NOMO-1 treated with DMSO at 0.1 percent for 48 hours (cell line): ENCODE results near the gene SRRM2.

Experiments used
- DNase-seq: peaks from one replicate; lab custom pipeline; 2025; ENCODE audit not compliant: unreplicated experiment; lab: John Stamatoyannopoulos, UW

The SRRM2 gene

DNA sequence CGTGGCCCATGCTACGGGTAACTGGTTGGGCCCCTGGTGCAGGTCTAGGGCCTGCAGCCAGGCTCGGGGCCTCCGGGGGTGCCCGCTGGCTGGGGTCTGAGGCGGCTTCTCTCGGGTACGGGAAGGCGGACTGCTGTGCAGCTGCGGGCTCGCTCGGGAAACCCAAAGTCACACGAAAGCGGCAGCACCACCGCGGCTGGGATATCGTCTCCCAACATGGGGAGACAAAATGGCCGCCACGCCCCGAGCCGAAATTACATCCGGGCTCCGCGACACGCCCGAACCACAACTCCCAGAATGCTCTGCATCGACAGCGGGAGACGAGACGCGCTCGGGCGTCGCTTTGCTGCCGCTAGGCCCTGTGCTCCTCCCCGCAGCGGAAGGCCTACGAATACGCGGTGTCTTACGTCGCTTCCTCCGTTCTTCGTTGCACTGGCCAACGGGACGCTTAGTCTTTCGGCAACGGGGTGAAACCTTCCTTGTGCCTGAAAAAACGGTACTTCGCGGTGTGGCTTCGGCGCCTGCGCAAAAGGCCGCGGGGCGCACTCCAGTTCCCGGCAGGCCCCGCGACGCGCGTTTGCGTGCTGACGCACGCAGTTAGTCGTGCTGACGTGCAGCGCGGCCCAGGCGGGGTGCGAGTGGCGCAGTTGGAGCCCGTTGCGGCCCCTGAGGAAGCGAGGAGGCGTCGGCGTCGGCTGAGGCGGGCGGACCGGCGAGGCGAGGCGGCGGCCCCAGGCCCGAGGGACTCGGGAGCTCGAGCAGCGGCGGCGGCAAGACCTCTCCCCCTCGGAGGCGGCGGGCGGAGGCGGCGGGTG is at the start of gene SRRM2:
Gene SRRM2, plus strand, starts transcription at position 604 of the 815 bp plus-strand sequence. CDS start 3,727 bp downstream, outside the sequence.
- DNase-seq = peak; percentile 96

DNA sequence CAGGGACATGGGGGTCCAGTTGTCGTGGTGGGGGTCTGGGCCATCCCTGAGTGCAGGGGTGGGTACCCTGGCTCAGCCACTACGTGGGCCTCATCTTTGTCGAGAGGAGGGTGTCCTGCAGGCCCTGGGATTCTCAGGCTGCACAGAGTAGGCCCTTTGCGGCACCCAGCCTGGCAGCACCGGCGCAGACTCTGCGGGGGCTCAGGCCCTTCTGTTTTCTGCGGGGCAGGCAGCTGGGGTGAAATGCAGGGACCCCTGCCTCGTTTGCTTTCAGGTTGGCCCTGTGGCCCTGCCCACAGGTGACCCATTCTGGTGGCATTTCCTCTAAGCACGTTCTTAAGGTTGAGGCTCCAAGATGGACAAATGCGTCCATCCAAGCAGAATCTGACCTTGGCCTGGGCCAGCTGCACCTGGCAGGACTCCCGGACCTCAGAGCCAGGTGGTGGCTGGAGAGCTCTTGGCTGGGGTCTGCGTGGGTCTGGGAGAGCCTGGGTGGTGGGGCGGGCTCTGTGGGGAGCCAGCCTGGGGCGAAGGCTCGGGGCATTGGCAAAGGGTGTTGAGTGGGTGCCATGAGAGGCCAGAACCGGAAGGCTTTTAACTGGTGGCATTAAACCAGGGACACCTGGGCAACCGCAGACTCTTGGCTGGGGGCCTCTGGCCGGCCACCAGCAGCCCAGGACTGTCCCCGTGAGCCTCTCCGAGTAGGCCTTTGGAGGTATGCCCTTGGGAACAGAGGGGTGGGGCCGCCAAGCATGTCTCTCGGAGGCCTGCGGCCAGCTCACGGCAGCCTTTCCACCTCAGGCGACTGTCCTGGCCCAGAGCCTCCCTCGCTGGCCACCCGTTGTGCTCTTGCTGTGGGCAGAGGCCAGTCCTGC is 49.3 kb upstream of the SRRM2 start:
- DNase-seq = no peak

- no peak for DNase-seq
These were observed 48.1 kb upstream of the SRRM2 start for GRCh38 chr16:2704166-2704982.

- no peak for DNase-seq
These were observed 47.5 kb upstream of the SRRM2 start for GRCh38 chr16:2704983-2705275.

DNA sequence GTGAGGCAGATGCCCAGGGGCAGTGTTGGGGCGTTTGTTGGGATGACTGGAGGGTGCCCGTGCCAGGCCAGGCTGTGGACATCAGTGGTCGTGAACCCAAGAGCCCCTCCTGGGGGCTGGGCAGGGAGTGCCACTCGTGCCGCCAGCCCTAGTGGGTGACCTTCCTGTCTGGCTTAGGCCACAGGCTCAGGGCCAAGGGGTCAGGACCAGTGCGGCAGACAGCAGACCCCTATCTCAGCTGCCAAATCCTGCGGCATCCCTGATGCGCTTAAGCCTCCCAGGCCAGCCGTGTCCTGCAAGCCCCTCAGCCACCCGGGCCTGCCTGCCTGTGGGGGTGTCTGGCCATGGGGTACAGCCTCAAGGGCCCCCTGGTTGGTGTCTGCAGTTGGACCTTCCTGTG is 47.1 kb upstream of the SRRM2 start:
- DNase-seq = no peak

DNA sequence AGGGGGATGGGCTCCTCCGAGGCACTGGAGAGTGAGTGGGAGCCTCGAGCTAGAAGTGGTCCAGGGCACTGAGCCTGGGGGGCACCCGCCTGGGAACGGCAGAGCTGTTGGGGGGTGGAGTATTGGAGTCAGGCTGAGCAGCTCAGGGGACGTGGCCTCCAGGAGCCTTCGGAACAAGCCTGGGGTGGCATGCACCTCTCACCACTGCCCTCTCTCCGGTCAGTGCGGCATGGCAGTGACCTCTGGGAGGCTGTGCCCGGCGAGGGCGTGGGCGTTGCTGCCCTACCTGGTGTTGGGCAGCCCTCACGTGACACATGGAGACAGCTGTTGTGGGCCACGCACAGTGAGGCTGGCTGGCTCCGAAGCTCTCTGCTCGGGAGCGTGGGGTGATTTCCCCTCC is 46.4 kb upstream of the SRRM2 start:
- no peak for DNase-seq

- DNase-seq = no peak
These were observed 45.7 kb upstream of the SRRM2 start for GRCh38 chr16:2706611-2707311.

GRCh38 chr16:2707368-2708289 is 44.8 kb upstream of the SRRM2 start:
- DNase-seq = no peak

DNA sequence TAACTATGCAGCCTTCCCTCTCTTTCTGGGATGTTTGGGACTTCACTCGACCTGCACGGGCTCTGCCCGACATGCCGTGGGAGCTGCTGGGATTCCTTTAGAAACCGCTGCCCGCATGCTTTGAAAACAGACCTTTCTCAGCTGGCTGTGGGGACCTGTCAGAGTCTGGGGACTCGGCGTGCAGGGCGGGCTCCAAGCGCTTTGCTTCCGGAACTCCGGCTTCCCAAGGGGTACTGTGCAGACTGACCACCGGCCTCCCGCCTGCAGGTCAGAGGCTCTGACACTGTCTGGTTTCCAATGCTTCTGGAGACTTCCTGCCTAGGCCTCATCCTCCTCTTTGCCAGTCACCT is 44.2 kb upstream of the SRRM2 start:
- no peak for DNase-seq

GRCh38 chr16:2708955-2709587 is 43.4 kb upstream of the SRRM2 start:
- no peak for DNase-seq

DNA sequence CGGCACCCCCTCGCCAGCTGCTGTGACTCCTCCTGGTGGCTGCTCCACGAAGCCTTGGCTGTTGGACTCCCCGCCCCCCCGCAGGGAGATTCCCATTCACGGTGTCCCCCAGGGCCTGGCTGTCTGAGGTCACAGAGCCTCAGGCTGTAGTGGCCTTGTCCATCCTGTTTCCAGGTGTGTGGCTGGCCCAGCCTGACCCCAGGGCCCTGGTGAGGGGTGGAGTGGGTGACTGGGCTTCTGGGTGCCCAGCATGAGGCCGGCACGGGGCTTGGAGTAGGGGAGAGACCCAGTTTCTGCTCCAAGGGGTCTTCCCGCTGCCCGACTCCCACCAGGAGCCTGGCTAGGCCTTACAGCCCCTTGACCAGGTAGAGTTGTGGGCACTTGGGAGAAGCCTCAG is 42.9 kb upstream of the SRRM2 start:
- DNase-seq = no peak

- no peak for DNase-seq
These were observed 42.3 kb upstream of the SRRM2 start for GRCh38 chr16:2710021-2710710.

GRCh38 chr16:2710711-2711231 is 41.7 kb upstream of the SRRM2 start:
- DNase-seq = no peak

- no peak for DNase-seq
These were observed 40.9 kb upstream of the SRRM2 start for GRCh38 chr16:2711370-2712062.

DNA sequence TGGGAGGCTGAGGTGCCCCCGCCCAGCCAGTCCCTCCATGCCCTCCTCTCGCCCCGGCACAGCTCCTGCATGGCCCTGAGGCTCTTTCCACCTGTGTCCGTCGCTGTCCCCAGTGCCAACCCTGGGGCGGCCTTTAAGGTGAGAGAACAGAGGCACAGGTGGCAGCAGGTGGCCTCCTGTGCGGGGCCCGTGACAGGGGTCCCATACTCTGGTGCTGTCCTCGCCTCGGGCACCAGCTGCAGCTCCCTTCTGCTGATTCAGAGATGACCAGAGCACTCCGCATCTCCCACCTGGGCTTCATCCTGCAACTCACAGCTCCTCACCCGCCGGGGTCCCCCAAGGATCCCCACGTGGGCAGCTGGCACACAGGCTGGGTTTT is 40.4 kb upstream of the SRRM2 start:
- no peak for DNase-seq

GRCh38 chr16:2712546-2712945 is 39.9 kb upstream of the SRRM2 start:
- DNase-seq = no peak

DNA sequence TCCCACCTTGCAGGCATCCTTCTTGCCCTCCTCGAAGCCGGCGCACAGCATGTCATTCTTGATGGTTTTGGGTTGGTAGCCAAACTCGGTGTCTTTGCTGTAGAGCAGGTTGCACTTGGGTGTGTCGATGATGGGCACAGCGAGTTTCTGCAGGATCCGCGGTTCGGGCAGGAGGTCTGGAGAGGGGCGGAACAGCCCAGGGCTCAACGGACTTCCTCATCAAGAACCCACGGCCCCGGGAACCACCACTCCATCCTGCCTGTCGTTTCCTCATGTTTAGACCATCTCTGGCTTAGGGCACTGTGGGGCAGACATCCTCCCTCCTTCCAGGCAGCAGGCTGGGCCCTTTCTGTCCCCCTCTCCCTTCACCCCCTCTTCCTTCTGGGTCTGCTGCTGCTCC is 38.9 kb upstream of the SRRM2 start:
- no peak for DNase-seq
